ENCODE results near the gene ETS1.

ETS1 gene

DNA sequence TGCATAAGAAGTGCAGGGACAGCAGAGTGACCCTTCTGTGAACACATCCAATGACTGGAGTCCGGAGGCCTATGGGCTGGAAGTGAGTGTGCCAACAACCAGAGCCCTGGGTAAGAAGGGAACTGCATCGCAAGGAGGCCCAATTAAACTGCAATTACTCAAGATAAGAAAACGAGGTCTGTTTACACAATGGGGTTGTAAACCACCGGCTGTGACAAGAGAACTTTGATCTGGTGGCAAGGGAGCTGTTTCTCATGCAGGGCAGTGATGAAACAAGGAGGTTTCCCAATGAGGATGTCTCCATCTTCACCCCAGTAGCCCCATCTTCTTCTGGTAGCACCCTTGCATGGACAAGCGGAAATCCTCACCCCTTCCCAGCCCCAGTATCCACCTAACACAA lies 21.5 kb downstream of the ETS1 start:
- DNase-seq, result no peak

DNA sequence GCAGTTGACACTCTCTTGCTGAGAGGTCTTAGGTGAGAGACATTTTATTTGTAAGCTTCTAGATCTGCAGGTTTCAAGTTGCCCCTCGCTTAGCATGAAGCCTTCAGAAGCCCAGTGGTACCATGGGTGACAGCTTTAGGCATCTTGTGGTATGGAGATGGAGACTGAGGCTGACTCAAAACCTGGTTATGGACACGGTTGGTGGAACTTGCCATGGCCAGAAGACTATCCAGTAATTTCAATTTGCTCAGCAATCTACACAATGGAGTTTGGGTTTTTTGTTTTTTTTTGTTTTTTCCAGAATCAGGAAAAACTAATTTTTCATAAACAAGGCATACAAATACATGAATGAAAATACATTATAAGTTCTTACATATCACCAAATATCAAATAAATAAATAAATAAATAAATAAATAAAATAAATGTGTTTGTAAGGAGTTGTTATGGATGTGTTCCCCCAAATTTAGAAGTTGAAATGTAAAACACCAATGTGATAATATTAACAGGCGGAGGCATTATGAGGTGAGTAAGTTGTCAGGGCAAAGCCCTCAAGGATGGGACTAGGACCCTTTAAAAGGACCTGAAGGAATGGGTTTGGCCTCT lies 22.6 kb downstream of the ETS1 start:
- DNase-seq, result no peak

DNA sequence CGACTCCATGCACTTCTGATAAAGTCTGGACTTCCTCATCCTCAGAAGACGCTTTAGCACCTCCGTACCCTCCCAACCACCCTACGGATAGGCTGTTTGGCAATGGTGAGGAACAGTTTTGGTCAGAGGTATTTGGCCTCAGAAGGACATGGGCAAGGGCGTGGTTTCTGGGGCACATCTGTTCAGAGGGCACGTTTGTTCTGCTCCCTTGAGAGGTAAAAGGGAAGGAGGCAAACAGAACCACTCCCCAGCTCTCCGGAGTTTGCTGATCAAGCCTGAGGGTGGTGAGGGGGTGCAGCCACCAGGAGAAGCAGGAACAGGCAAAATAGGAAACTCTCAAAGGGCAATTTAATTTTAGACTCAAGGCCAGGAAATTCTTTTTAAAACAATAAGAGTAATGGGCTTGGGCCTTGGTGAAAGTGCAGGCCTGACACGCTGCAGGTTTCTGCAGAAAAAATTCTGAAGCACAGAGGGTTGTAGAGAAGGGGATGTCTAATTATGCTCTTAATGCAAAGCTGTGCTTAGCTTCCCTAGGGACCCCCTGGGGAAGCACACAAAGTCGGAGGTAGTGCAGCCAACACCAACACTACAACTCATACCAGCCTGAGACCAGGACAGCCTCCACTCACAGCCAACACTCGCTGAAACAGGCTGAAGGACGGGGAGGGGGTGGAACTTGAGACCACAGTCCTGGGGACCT lies 23.3 kb downstream of the ETS1 start:
- DNase-seq, result no peak

DNA sequence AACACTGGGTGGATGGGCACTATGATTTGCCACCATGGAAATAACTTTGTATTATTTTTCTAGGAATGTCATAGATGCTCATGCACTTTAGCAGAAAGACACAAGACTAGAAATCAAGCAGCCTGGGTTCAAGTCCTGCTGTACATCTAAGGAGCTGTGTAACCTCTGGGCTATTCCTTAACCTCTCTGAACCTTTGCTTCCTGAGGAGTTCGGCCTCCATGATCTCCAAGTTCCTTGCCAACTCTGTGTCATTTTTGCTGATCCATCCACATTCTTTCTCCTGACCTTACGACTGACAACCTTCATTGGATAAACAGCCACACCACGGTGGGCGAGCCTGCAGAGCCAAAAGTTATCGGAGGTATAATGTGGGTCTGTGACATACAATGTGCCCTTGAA lies 24.1 kb downstream of the ETS1 start:
- DNase-seq, result no peak

GRCh38 chr11:128559496-128560103 lies 27.8 kb downstream of the ETS1 start:
- DNase-seq, result no peak

GRCh38 chr11:128555606-128556005 lies 31.8 kb downstream of the ETS1 start:
- no peak for DNase-seq

DNA sequence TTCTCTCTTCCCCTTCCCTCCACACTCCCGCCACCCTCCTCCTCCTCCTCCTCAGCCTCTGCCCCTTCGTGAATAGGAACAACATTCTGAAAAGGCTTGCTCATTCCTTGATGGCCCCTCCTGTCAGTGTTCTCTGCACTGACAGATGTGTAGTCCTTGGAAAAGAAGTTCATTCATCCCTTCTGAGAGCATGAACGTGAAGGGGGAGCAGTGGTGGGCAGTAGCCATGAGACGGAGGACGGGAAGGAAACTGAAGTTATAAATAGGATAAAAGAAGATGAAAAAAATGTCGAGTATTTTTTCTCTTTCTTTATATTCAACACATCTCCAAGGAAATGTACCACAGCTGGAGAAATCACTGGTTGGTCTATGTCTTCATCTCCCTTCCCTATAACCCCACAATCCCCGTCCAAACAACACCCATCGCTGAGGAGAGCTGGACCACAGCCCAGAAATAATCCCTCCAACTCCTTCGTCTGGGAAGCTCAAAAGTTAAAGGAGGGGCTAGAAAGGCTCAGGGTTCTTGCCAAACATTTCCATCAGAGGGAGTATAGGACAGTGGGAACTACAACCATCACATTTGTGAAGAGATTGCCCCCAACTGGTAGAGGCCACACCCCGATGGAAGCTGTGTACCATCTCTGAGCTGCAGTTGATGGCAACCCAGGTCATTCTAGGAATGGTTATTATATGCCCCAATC lies 33.5 kb downstream of the ETS1 start:
- peak; percentile 65 for DNase-seq

DNA sequence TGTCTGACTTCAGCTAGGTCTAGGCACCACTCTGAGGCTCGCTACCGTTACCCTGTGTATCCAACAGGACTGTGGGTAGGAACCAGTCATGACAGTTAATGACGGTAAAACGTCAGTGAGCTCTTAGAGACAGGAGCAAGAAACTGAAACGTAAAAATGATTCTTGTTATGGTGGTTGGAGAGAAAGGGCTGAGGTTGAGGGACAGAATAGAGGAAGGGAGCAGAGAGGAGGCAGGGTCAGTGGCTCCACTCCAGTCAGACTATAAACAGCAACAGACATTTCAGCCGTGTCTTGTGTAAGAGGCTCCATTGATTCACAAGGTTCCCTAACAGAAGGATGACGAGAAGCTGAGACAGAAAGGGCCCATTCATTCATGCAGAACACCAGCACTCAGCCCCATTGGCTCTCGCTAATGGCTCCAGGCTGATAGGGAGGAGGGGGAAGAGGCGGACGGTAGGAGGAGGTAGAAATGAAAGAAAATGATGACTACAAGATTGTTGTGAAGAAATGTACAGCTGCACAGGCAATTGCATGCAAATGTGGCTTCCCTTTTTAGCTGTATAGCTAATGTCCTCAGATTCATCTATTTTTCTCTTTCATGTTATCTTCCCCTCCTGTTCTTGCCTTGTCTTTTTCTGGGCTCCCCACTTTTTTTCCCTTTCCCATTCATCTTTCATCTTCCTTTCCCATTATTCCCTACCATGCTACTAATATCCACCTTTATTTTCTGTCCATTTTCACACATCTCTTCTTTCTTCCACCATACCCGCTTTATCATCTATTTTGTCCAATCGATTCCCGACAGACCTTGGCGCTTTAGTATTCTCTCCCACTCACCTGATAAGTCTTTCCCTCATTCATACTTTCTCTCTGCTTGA lies 34.3 kb downstream of the ETS1 start:
- DNase-seq, result peak; percentile 85

GRCh38 chr11:128551611-128552335 lies 35.6 kb downstream of the ETS1 start:
- DNase-seq, result no peak

GRCh38 chr11:128551058-128551457 lies 36.3 kb downstream of the ETS1 start:
- no peak for DNase-seq

- DNase-seq, result no peak
These were observed 37.0 kb downstream of the ETS1 start for GRCh38 chr11:128550261-128550821.

GRCh38 chr11:128549256-128549944 lies 38.0 kb downstream of the ETS1 start:
- no peak for DNase-seq

GRCh38 chr11:128548649-128549255 lies 38.6 kb downstream of the ETS1 start:
- DNase-seq, result no peak

- DNase-seq, result no peak
These were observed 39.3 kb downstream of the ETS1 start for GRCh38 chr11:128547946-128548648.

DNA sequence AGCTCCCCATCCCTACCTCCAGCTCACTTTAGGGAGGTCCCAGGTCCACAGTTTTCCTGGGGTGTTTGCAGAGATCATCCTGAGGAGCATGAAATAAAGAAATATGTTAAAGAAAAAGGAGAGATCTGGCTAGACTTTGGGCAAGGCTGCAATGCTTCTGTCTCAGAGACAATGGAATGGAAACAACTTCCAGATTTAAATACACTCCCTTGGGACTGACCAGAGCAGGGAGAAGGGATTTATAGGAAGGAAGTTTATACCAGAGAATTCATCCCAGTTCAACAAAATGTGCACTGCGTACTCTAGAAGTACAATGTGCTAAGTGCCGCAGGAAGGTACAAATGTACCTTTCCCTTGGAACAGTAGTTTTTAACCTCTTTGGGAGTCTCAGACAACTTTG lies 40.4 kb downstream of the ETS1 start:
- no peak for DNase-seq

DNA sequence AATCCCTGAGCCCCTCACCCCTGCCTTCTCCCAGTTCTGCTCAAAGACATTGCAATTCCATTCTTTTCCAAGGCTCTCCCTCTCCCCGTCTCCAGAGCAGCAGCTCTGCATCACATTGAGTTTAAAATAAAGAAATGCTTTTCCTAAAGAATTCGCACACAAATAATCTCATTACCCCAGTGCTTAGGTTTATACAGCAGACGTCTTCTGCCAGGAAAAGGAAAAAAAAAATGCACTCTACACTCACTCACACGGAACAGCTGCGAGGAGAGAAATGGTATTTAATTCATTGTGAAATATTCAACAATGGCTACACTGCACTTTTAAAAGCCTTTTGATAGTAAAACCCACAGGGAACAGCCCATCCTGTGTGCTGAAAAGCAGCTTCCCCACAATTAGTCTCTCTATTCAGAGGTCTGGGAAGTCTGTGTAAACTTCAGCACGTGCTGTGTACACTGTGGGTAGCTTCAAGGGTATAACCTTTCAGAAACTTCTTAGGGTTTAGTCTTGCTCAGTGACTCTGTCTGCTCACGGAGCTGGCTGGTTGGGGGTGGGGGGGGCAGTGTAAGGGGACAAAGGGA lies 42.8 kb downstream of the ETS1 start:
- DNase-seq, result no peak

- DNase-seq, result no peak
These were observed 46.9 kb downstream of the ETS1 start for GRCh38 chr11:128540469-128540868.

- no peak for DNase-seq
These were observed 50.9 kb downstream of the ETS1 start for GRCh38 chr11:128536506-128536905.
